ENCODE data around the gene DNAJB14. TPM values are rescaled to one million over a fixed set of nuclear protein-coding genes. Genes with fewer than 3 reads are reported as not detected.

The DNAJB14 gene
- total and polyA plus RNA-seq, 2 of the 13 experiments (the other 11 are each of a cell fraction or from before 2014, with no cell fraction given), result 9.1 to 38.1 TPM

DNA sequence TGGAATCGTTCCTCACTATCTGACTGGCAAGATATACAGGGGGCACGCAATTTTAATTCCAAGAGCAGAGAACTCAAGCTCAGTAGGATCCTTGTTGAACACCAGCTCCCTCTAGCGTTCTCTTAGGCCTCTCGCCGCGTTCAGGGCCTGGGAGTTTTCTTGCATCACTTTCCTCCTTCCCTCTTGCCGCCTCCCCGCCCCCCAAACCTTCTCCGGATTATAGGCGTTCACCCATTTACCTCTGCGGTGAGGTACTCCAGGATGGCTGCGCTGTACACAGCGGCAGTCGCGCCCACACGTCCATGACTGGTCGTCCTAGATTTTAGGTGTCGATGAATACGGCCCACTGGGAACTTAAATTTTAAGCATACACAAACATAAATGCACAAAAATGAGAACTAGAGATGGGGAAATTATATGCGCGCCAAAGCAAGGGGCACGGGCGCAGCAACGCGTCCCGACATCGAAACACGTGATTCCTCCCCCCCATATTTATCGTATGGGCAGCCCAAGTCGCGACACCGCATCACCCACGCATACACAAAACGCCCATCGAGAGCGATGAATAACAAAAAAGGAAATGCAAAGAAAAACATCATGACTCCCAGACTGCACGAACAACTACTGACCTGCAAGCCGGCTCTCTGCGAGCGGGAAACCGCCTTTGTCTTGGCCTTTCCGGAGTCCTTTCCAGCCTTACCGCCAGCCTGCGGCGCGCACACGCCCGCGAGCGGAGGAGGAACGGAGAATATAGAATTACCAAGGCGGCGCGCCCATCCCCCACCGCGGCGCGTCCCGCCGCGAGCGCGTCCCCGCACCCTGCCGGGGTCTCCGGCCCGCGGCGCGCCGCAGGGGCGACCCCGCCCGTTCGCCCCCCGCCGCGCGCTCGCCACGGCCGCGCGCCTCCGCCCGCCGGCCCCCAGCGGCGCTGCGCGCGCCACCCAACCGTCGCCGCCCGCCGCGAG lies 2.9 kb upstream of the DNAJB14 start (continued):
- TF ChIP-seq MLLT10 (CRISPR knock-in tag; IDR thresholded peaks at IDR 0.05) (no peak), ZNF441 (CRISPR knock-in tag; IDR thresholded peaks at IDR 0.05; ENCODE audit: borderline replicate concordance) (no peak), ZNF30 (CRISPR knock-in tag; IDR thresholded peaks at IDR 0.05) (no peak), ZBTB1 (CRISPR knock-in tag; IDR thresholded peaks at IDR 0.05; ENCODE audit: borderline replicate concordance) (no peak), RARA (CRISPR knock-in tag; IDR thresholded peaks at IDR 0.05) (no peak; the same call in 1 of the 2 replicates), BHLHE40 (IDR thresholded peaks at IDR 0.05; ENCODE audit: low read length) (no peak), ZNF816 (CRISPR knock-in tag; IDR thresholded peaks at IDR 0.05; ENCODE audit: borderline replicate concordance) (peak; percentile 50; the same call in 1 of the 2 replicates), ZKSCAN1 (IDR thresholded peaks at IDR 0.05; ENCODE audit: low read length) (peak; percentile 11; the same call in 1 of the 2 replicates), ZNF382 (CRISPR knock-in tag; IDR thresholded peaks at IDR 0.05; ENCODE audit: borderline replicate concordance) (no peak), ZNF234 (CRISPR knock-in tag; conservative IDR thresholded peaks at IDR 0.05) (0 out of 2 replicates have a peak, but pooled peaks have one; percentile 43), SP2 (CRISPR knock-in tag; IDR thresholded peaks at IDR 0.05) (no peak), ZNF879 (CRISPR knock-in tag; IDR thresholded peaks at IDR 0.05) (no peak), RXRA (CRISPR knock-in tag; IDR thresholded peaks at IDR 0.05) (0 out of 2 replicates have a peak, but pooled peaks have one; percentile 38), MYC (CRISPR knock-in tag; IDR thresholded peaks at IDR 0.05; ENCODE audit: borderline replicate concordance) (no peak; the same call in 1 of the 2 replicates), KDM6A (CRISPR knock-in tag; IDR thresholded peaks at IDR 0.05; ENCODE audit: low read depth) (no peak), BORCS8-MEF2B (CRISPR knock-in tag; IDR thresholded peaks at IDR 0.05) (no peak), HES4 (CRISPR knock-in tag; IDR thresholded peaks at IDR 0.05; ENCODE audit: borderline replicate concordance) (no peak), ZNF354B (CRISPR knock-in tag; IDR thresholded peaks at IDR 0.05) (no peak)
- TF ChIP-seq, protein P1, sequence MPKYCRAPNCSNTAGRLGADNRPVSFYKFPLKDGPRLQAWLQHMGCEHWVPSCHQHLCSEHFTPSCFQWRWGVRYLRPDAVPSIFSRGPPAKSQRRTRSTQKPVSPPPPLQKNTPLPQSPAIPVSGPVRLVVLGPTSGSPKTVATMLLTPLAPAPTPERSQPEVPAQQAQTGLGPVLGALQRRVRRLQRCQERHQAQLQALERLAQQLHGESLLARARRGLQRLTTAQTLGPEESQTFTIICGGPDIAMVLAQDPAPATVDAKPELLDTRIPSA (CRISPR knock-in tag; IDR thresholded peaks at IDR 0.05; ENCODE audit: borderline replicate concordance), result no peak; the same call in 1 of the 2 replicates
- TF ChIP-seq, protein P2, sequence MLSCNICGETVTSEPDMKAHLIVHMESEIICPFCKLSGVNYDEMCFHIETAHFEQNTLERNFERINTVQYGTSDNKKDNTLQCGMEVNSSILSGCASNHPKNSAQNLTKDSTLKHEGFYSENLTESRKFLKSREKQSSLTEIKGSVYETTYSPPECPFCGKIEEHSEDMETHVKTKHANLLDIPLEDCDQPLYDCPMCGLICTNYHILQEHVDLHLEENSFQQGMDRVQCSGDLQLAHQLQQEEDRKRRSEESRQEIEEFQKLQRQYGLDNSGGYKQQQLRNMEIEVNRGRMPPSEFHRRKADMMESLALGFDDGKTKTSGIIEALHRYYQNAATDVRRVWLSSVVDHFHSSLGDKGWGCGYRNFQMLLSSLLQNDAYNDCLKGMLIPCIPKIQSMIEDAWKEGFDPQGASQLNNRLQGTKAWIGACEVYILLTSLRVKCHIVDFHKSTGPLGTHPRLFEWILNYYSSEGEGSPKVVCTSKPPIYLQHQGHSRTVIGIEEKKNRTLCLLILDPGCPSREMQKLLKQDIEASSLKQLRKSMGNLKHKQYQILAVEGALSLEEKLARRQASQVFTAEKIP (CRISPR knock-in tag; IDR thresholded peaks at IDR 0.05; ENCODE audit: borderline replicate concordance), result no peak
- TF ChIP-seq, protein P3, sequence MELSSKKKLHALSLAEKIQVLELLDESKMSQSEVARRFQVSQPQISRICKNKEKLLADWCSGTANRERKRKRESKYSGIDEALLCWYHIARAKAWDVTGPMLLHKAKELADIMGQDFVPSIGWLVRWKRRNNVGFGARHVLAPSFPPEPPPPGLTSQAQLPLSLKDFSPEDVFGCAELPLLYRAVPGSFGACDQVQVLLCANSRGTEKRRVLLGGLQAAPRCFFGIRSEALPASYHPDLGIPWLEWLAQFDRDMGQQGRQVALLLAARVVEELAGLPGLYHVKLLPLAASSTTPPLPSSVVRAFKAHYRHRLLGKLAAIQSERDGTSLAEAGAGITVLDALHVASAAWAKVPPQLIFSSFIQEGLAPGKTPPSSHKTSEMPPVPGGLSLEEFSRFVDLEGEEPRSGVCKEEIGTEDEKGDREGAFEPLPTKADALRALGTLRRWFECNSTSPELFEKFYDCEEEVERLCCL (CRISPR knock-in tag; IDR thresholded peaks at IDR 0.05; ENCODE audit: borderline replicate concordance), result no peak
- TF ChIP-seq, protein P4, sequence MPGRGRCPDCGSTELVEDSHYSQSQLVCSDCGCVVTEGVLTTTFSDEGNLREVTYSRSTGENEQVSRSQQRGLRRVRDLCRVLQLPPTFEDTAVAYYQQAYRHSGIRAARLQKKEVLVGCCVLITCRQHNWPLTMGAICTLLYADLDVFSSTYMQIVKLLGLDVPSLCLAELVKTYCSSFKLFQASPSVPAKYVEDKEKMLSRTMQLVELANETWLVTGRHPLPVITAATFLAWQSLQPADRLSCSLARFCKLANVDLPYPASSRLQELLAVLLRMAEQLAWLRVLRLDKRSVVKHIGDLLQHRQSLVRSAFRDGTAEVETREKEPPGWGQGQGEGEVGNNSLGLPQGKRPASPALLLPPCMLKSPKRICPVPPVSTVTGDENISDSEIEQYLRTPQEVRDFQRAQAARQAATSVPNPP (CRISPR knock-in tag; IDR thresholded peaks at IDR 0.05), result no peak
- TF ChIP-seq, protein P5, sequence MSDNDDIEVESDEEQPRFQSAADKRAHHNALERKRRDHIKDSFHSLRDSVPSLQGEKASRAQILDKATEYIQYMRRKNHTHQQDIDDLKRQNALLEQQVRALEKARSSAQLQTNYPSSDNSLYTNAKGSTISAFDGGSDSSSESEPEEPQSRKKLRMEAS (IDR thresholded peaks at IDR 0.05), result peak; percentile 48

Measured in HepG2 (cell line).